Muscle layer of colon (tissue), 2 donors: ENCODE results near the gene ENTPD8.

ENCODE experiments used
- H3K27ac ChIP-seq: one replicate; pipeline ENCODE4 v1.7.0; 2013; ENCODE audit warnings: low read depth, mild to moderate bottlenecking, low read length, moderate library complexity
- H3K27me3 ChIP-seq, 2 donors: one replicate each; pipeline ENCODE4 v1.7.0; 2013; ENCODE audit warnings: low read length in 2 of 2, mild to moderate bottlenecking in 2 of 2; ENCODE audit not compliant: insufficient read depth in 2 of 2, control insufficient read depth in 1 of 2
- H3K36me3 ChIP-seq: one replicate; pipeline ENCODE4 v1.7.0; 2013; ENCODE audit warnings: mild to moderate bottlenecking, low read length; ENCODE audit not compliant: insufficient read depth
- H3K4me1 ChIP-seq: one replicate; pipeline ENCODE4 v1.7.0; 2013; ENCODE audit warnings: mild to moderate bottlenecking, low read length; ENCODE audit not compliant: insufficient read depth
- H3K4me3 ChIP-seq, 2 donors: one replicate each; pipeline ENCODE4 v1.7.0; 2013; ENCODE audit warnings: low read length in 2 of 2, low read depth in 1 of 2, mild to moderate bottlenecking in 1 of 2, moderate library complexity in 1 of 2
- H3K9ac ChIP-seq: one replicate; pipeline ENCODE4 v1.7.0; 2013; ENCODE audit warnings: low read length
- H3K9me3 ChIP-seq: one replicate; pipeline ENCODE4 v1.7.0; 2013; ENCODE audit warnings: mild to moderate bottlenecking, low read length
- donor health status: abdominal sarcoma.
- donor health status: Adenocarcinoma of cecum.

Gene ENTPD8

DNA sequence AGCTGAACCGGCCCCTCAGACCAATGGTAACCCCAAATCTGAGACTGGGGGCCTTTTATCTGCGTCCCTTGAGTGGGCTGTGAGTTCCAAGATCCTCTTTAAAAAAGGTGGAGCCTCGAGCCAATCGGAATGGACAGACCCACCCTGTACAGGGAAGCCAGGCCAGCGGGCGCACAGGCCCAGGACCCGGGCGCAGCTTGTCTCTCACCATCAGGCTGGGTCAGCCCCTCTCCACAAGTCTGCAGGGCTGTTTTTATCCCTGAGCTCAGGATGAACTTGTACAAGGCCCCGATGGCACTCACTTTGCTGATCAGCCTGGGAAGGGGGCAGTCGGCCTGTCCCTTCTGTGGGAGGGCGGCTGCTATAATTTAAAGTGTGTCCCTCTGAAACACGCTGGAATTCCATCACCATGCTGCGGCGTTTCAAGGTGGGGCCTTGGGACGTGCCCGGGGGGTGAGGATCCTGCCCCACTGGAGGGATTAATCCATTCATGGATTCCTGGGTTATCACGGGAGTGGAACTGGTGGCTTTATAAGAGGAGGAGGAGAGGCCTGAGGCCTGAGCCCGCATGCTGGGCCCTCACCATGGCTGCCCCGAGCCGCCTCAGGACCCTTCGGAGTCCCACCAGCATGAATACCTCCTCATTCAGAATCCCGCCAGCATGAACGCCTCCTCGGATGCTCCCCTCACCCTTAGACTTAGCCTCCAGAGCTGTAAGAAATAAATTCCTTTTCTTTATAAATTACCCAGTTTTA is 32.3 kb downstream of the ENTPD8 start:
- Histone ChIP-seq H3K9ac (no peak overlapping the region), H3K27ac (no peak overlapping the region), H3K36me3 (no peaks in the 10 kb centered on the region), H3K9me3 (no peaks in the 10 kb centered on the region), H3K4me3 (no peak overlapping the region), H3K4me1 (no peaks in the 10 kb centered on the region), H3K27me3 (peaks cover 0 to 7% of the 10 kb centered on the region in 2 donors)

DNA sequence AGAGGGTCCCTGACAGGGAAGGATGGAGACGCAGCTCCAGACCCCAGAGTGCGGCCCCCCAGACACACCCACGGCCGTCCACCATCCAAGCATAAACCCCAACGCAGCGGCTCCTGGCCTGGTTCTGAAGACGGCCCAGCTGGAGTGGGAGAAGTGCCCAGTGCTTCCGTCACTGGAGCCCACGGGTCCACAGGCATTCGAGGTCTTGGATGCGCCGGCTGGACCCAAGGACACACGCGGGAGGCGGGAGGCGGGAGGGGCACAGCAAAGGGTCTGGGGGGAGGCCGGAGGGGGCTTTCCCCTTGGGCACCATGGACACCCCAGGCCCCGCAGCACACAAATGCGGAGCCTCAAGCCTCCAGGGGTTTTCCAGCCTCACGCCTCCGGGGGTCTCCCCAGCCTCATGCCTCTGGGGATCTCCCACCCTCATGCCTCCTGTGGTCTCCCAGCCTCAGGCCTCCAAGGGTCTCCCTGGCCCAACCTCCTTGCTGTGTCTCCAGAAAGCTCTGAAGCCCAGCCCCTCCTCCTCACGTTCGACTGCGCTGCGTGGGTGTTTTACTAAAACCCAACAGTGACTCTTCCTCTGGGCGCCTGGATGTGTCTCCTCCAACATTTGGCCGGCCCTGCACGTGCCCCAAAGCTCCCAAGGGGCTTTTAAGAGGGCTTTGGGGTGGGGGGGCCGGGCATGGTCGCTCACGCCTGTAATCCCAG is 33.4 kb downstream of the ENTPD8 start:
- Histone ChIP-seq H3K4me1 (no peaks in the 10 kb centered on the region), H3K9me3 (no peaks in the 10 kb centered on the region), H3K27me3 (peaks cover 0 to 7% of the 10 kb centered on the region in 2 donors), H3K36me3 (no peaks in the 10 kb centered on the region), H3K27ac (no peak overlapping the region), H3K9ac (no peak overlapping the region), H3K4me3 (peak overlapping the region in 1 of 2 donors; percentile 41)

DNA sequence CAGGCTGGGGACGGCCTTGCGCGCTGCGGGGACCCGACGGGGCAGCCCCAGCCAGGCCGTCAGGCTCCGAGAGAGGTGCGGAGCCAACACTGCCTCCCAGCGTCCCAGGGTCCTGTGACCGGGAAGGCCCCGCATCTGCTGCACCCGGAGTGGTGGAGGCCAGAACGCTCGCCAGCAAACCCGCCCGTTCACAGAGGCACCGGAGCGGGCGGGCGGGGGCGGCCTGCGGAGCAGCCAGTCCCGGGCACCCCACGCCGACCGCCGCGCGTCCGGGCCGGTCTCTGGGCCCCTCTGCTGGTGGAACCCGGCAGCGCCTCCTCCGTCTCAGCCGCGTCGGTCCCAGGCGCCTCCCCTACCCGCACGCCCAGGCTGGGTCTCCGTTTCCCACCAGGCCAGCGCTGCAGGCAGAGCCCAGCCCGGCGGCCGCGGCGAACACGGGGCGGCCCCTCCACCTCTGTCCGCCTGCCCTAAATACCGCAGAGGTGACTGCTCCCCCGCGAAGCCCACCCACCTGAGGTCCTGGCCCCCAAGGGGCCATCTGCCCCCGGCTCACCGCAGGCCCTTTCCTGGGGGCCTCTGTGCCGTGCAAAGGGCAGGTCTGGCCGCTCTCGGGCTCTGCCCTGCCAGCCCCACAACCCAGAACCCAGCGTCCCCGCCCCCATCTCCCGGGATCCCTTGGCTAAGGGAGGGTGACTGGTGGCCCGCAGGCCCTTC is 34.1 kb downstream of the ENTPD8 start:
- Histone ChIP-seq H3K27me3 (peaks cover 0 to 7% of the 10 kb centered on the region in 2 donors), H3K36me3 (no peaks in the 10 kb centered on the region), H3K4me1 (no peaks in the 10 kb centered on the region), H3K9me3 (no peaks in the 10 kb centered on the region), H3K4me3 (peak overlapping the region; percentile 7 to 41), H3K9ac (no peak overlapping the region), H3K27ac (no peak overlapping the region)

- H3K4me1 ChIP-seq: no peaks in the 10 kb centered on the region
- H3K36me3 ChIP-seq: no peaks in the 10 kb centered on the region
- peak overlapping the region in 1 of 2 donors; percentile 41 for H3K4me3 ChIP-seq
- H3K27me3 ChIP-seq: peaks cover 0 to 7% of the 10 kb centered on the region in 2 donors
- H3K9me3 ChIP-seq: no peaks in the 10 kb centered on the region
- H3K9ac ChIP-seq: no peak overlapping the region
- no peak overlapping the region for H3K27ac ChIP-seq
These were observed 34.9 kb downstream of the ENTPD8 start for GRCh38 chr9:137406085-137406760.

- Histone ChIP-seq H3K27ac (no peak overlapping the region), H3K4me1 (no peaks in the 10 kb centered on the region), H3K27me3 (peaks cover 0 to 7% of the 10 kb centered on the region in 2 donors), H3K4me3 (no peak overlapping the region), H3K9me3 (no peaks in the 10 kb centered on the region), H3K36me3 (no peaks in the 10 kb centered on the region), H3K9ac (no peak overlapping the region)
These were observed 35.5 kb downstream of the ENTPD8 start for GRCh38 chr9:137405677-137406081.

- Histone ChIP-seq H3K27me3 (peaks cover 0 to 7% of the 10 kb centered on the region in 2 donors), H3K9ac (no peak overlapping the region), H3K27ac (no peak overlapping the region), H3K9me3 (no peaks in the 10 kb centered on the region), H3K4me1 (no peaks in the 10 kb centered on the region), H3K4me3 (no peak overlapping the region), H3K36me3 (no peaks in the 10 kb centered on the region)
These were observed 36.1 kb downstream of the ENTPD8 start for GRCh38 chr9:137404961-137405567.

- H3K36me3 ChIP-seq: no peaks in the 10 kb centered on the region
- H3K4me1 ChIP-seq: no peaks in the 10 kb centered on the region
- H3K9ac ChIP-seq: no peak overlapping the region
- H3K27me3 ChIP-seq: peaks cover 0 to 7% of the 10 kb centered on the region in 2 donors
- H3K9me3 ChIP-seq: no peaks in the 10 kb centered on the region
- H3K27ac ChIP-seq: no peak overlapping the region
- H3K4me3 ChIP-seq: no peak overlapping the region
These were observed 37.9 kb downstream of the ENTPD8 start for GRCh38 chr9:137403269-137403668.

DNA sequence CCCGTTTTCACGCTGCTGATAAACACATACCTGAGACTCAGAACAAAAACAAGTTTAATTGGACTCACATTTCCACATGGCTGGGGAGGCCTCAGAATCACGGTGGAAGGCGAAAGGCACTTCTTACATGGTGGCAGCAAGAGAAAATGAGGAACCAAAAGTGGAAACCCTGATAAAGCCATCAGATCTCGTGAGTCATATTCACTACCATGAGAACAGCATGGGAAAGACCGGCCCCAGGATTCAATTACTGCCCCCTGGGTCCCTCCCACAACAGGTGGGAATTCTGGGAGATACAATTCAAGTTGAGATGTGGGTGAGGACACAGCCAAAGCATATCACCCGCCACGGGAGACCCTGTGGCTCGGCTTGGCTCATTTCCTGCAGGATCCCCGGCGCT is 38.4 kb downstream of the ENTPD8 start:
- Histone ChIP-seq H3K4me3 (no peak overlapping the region), H3K36me3 (no peaks in the 10 kb centered on the region), H3K27me3 (peaks cover 0 to 7% of the 10 kb centered on the region in 2 donors), H3K9ac (no peak overlapping the region), H3K9me3 (no peaks in the 10 kb centered on the region), H3K27ac (no peak overlapping the region), H3K4me1 (no peaks in the 10 kb centered on the region)

- Histone ChIP-seq H3K27me3 (no peaks in the 10 kb centered on the region), H3K9ac (no peak overlapping the region), H3K36me3 (no peaks in the 10 kb centered on the region), H3K27ac (no peak overlapping the region), H3K4me1 (no peaks in the 10 kb centered on the region), H3K4me3 (no peak overlapping the region), H3K9me3 (no peaks in the 10 kb centered on the region)
These were observed 42.3 kb downstream of the ENTPD8 start for GRCh38 chr9:137398561-137399468.

DNA sequence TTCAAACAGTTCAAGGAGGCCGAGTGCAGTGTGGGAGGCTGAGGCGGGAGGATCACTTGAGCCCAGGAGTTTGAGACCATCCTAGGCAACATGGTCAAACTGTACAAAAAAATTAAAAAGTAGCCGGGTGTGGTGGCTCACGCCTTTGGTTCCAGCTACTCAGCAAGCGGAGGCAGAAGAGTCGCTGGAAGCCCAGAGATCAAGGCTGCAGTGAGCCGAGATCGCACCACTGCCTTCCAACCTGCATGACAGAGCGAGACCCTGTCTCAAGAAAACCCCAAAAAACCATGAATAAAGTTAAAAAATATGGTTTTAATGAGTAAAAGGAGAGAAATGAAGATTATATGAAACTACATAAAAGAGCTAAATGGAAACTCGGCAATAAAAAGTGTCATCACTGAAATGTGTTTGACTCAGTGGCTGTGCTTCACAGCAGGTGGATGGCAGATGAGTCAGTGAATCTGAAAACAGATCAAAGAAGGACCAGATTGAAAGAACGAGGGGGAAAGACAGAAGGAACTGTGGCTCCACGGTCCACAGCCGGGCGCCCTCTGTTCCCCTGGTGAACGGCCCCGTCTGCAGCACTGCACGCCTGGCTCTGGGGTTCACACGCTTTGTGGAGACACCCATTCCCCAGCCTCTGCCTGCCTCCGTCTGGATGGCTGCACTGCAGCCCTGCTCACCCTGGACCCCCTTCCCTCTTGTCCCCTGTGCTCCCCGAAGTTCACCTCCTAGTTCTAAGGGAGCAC is 43.3 kb downstream of the ENTPD8 start:
- no peak overlapping the region for H3K4me3 ChIP-seq
- H3K27ac ChIP-seq: no peak overlapping the region
- H3K36me3 ChIP-seq: no peaks in the 10 kb centered on the region
- no peaks in the 10 kb centered on the region for H3K9me3 ChIP-seq
- no peaks in the 10 kb centered on the region for H3K4me1 ChIP-seq
- no peak overlapping the region for H3K9ac ChIP-seq
- no peaks in the 10 kb centered on the region for H3K27me3 ChIP-seq
